Activated naive CD8-positive, alpha-beta T cell treated with anti-CD3 and anti-CD28 coated beads, Interleukin-2, amount 50 U/mL, for 24 hours (primary cell): ENCODE measurements around the gene WDR93.
A peak's percentile ranks its signal among the peaks of the same experiment; 100 is the strongest.
"Not testable (repeated sequence)": the region's sequence is repeated elsewhere in the genome, so short reads cannot be mapped to it uniquely, and the experiment has no call there.

ENCODE experiments used
- ATAC-seq: fragments of 150-1000 bp; cut with Tn5 transposase; one replicate; pipeline ENCODE4 v1.10.0; 2021
- DNase-seq: peaks from one replicate; pipeline ENCODE4 v3.0.0; 2021
- H3K27ac Mint-ChIP-seq: one replicate; pipeline ENCODE4 v1.8.0; 2021; ENCODE audit warnings: mild to moderate bottlenecking, mixed read lengths
- H3K27me3 Mint-ChIP-seq: one replicate; pipeline ENCODE4 v1.8.0; 2021; ENCODE audit warnings: mixed read lengths
- H3K36me3 Mint-ChIP-seq: one replicate; pipeline ENCODE4 v1.8.0; 2021; ENCODE audit warnings: low read depth, mixed read lengths
- H3K4me1 Mint-ChIP-seq: one replicate; pipeline ENCODE4 v1.8.0; 2021; ENCODE audit warnings: mixed read lengths
- H3K4me3 Mint-ChIP-seq: one replicate; pipeline ENCODE4 v1.8.0; 2021; ENCODE audit warnings: mild to moderate bottlenecking, moderate library complexity, mixed read lengths
- H3K9me3 Mint-ChIP-seq: one replicate; pipeline ENCODE4 v1.8.0; 2021; ENCODE audit warnings: mixed read lengths

Gene WDR93

DNA sequence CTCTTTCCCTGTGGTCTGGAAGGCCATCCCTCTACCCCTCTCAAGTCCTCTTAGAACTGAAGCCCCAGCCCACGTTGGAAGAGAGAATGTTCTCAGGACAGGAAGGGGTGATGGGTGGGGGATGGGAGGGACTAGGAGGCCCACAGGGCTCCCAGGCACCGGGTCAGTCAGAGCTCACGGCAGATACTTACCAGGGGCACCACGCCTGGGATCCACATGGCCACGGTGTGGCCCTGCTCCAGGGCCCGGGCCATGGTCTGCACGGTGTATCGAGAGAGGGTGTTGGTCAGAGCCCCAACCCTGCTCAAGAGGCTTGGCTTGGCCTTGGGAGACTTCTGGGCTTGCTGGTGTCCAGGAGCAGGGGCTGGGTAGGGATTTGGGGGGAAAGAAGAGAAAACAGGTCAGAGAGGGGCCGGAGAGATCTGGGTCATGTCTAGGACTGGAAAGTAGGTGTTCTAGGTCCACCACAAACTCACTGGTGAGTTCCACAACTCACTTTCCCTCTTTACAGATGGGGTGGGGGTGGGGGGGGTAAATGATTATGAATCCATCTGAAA is 21.2 kb upstream of the WDR93 start:
- Mint-ChIP-seq H3K27me3 (peaks cover 21% of the 10 kb centered on the region), H3K4me3 (no peak overlapping the region), H3K36me3 (no peaks in the 10 kb centered on the region), H3K9me3 (no peaks in the 10 kb centered on the region), H3K4me1 (peaks cover 4% of the 10 kb centered on the region), H3K27ac (no peak overlapping the region)
- no peak for DNase-seq
- no peak for ATAC-seq

DNA sequence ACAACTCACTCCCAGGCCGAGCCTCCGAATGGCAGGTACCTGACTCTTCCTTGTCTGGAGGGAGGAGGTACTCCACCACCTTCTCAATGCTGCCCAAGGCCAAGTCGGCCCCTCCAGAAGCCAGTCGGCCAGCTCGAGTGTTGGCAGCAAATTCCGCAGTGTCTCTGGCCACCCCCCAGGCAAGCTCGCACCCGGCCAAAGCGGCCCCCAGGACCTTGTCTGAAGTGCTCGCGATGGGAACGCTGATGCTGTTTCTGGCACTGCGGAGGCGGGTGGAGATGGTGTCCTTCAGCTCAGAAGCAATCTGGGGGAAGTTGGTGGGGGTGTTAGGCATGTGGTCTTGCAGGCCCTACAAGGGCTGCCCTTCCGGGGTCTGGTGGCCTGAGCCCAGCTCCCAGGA is 20.7 kb upstream of the WDR93 start:
- H3K36me3 Mint-ChIP-seq: no peaks in the 10 kb centered on the region
- H3K4me1 Mint-ChIP-seq: peaks cover 4% of the 10 kb centered on the region
- H3K27me3 Mint-ChIP-seq: peaks cover 16% of the 10 kb centered on the region
- H3K4me3 Mint-ChIP-seq: no peak overlapping the region
- no peak for ATAC-seq
- H3K27ac Mint-ChIP-seq: no peak overlapping the region
- H3K9me3 Mint-ChIP-seq: no peaks in the 10 kb centered on the region
- DNase-seq: no peak

DNA sequence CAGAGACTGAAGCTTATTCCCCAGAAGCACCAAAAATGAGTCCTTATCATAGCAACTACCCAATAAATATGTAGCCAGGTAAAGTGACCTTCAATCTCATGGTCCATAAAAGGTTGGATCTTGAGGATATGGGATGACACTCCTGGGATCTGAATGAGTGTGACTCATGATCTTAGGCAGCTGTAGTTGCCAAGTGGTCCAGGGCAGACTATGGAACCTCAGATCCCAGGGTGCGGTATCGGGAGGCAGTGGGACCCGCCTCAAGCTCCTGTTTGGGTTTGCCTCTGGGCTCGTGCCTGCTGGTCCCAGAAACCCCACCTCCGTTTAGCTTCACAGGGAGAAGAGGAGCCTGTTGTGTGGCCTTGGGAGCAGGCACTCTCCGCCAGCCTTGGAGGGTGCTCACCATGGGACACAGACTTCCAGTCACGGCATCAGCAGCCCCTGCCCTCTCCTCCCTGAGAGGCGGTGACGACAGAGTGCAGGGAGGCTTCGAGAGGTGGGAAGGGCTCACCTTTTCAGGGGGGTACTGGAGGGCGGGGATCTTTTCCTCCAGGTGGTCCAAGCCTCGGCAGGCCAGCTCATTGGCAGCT is 19.5 kb upstream of the WDR93 start:
- no peaks in the 10 kb centered on the region for H3K36me3 Mint-ChIP-seq
- H3K9me3 Mint-ChIP-seq: no peaks in the 10 kb centered on the region
- no peak overlapping the region for H3K4me3 Mint-ChIP-seq
- peaks cover 3% of the 10 kb centered on the region for H3K4me1 Mint-ChIP-seq
- ATAC-seq: no peak
- H3K27ac Mint-ChIP-seq: no peak overlapping the region
- DNase-seq: no peak
- peaks cover 12% of the 10 kb centered on the region for H3K27me3 Mint-ChIP-seq

DNA sequence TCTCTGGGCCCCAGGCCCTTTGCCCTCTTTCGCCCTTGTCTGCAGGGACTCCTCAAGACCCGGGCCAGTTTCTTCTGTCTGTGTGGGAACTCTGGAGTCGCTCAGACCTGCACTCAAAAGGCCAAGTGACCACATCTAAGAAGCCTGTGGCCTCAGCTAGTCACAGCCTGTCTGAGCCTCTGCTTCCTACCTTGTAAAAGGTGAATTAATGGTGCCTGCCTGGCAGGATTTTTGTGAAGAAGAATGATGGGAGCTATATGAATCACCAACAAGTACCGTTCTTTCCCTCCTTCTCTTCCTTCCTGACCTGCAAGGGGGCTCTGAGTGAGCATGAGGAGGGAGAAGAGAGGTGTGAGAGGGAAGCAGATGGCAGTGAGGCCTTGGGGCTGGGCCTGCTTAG is 18.9 kb upstream of the WDR93 start:
- ATAC-seq: peak; percentile 60
- Mint-ChIP-seq H3K27ac (no peak overlapping the region), H3K27me3 (peaks cover 6% of the 10 kb centered on the region), H3K4me1 (peaks cover 3% of the 10 kb centered on the region), H3K4me3 (no peak overlapping the region), H3K9me3 (no peaks in the 10 kb centered on the region), H3K36me3 (no peaks in the 10 kb centered on the region)
- no peak for DNase-seq

DNA sequence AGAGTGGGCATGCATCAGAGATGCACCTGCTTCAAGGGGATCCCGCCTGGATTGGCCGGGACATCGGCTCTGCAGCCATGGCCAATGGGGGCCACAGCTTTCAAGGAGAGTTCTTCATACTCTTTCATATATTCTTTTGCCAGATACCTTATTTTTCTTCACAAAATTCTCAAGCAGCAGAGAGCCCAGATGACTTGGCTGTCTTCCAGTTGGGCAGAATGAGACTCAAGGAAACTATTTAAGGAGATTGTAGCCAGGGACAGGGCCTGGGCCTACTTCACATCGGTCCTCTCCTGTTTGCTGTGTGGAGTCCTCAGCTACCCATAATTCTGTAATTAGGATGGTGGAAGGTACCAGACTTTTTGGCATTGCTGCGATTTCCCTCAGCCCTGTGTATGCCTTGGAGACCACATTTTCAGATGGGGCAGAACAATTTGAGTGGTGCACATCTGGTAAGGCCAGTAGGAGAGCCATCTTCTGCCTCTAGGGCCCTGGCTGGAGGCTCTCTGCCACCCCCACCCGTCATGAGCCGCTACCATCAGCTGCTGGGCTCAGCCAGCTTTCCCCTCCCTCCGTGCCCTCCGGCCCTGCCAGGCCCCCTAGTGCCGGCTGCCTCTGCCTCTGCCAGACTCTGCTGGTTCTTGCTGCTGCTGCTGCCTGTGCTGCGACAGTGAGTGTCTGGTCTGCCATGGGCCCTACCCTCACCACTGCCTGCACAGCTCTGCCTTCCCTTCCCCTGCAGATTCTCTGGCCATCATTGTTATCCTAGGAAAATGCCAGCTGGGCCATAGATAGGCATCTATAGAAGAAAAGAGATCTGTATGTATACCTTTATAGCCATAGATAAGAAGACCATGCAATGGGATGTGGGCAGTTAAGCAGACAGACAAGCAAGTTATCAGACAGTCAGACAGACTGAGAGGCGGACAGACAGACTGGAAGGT is 18.1 kb upstream of the WDR93 start:
- Mint-ChIP-seq H3K9me3 (no peaks in the 10 kb centered on the region), H3K4me3 (no peak overlapping the region), H3K27ac (no peak overlapping the region), H3K36me3 (no peaks in the 10 kb centered on the region), H3K4me1 (peaks cover 3% of the 10 kb centered on the region), H3K27me3 (peaks cover 4% of the 10 kb centered on the region)
- ATAC-seq (no peak), DNase-seq (no peak)

DNA sequence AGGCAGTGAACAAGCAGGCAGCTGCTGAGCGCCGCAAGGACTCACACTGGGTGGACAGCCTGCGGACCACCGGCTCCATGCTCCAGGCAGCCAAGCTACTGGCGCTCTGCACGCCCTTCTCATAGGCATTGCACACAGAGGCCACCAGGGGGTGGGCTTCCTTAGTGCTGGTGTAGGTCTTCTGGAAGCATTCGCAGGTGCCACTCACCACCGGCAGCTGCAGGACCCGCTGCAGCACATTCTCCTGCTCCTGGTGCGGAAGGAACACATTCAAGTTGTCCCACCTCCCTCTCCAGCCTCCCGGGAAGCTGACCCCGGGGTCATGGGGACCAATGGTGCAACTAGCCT is 17.5 kb upstream of the WDR93 start:
- no peaks in the 10 kb centered on the region for H3K27me3 Mint-ChIP-seq
- no peak overlapping the region for H3K4me3 Mint-ChIP-seq
- H3K4me1 Mint-ChIP-seq: peaks cover 3% of the 10 kb centered on the region
- no peak overlapping the region for H3K27ac Mint-ChIP-seq
- DNase-seq (peak; percentile 34), ATAC-seq (no peak)
- no peaks in the 10 kb centered on the region for H3K9me3 Mint-ChIP-seq
- H3K36me3 Mint-ChIP-seq: no peaks in the 10 kb centered on the region

DNA sequence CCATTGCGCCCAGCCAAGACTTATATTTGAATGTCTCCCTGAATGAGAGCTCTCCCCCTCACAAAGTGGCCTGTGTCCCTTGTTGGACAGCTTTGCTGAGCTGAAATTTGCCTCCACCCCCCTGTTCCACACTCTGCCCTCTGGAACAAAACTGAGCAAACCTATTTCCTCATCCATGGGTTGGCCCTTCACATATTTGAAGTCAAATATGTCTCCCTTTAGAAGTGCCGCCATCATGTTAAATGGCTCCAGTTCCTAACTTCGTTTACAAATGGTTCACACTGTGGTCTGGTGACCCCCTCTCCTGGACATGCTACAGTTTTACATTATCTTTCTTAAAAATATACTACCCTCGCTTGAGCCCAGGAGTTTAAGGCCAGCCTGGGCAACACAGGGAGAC is 16.1 kb upstream of the WDR93 start:
- Mint-ChIP-seq H3K36me3 (no peaks in the 10 kb centered on the region), H3K27ac (no peak overlapping the region), H3K4me3 (no peak overlapping the region), H3K9me3 (no peaks in the 10 kb centered on the region), H3K27me3 (no peaks in the 10 kb centered on the region), H3K4me1 (peaks cover 3% of the 10 kb centered on the region)
- no peak for ATAC-seq
- no peak for DNase-seq

DNA sequence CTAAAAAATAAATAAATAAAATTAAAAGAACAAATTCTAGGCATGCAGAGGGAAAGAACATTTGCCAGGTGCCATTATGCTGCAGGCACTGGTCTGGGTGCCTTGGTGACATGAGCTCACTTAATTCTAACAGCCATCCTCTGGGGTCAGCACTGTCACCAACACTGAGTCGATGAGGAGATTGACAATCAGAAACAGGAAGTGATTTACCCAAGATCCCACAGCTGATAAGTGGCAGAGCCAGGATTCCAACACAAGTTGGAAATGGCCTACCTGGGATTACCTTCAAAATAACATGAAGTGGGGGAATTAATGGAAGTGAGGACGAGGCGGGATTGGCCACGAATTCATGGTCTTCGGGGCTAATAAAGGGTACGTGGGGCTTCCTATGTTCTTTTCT is 15.0 kb upstream of the WDR93 start:
- H3K9me3 Mint-ChIP-seq: no peaks in the 10 kb centered on the region
- DNase-seq (no peak), ATAC-seq (no peak)
- H3K36me3 Mint-ChIP-seq: no peaks in the 10 kb centered on the region
- H3K4me3 Mint-ChIP-seq: no peak overlapping the region
- no peaks in the 10 kb centered on the region for H3K27me3 Mint-ChIP-seq
- H3K27ac Mint-ChIP-seq: no peak overlapping the region
- peaks cover 3% of the 10 kb centered on the region for H3K4me1 Mint-ChIP-seq

DNA sequence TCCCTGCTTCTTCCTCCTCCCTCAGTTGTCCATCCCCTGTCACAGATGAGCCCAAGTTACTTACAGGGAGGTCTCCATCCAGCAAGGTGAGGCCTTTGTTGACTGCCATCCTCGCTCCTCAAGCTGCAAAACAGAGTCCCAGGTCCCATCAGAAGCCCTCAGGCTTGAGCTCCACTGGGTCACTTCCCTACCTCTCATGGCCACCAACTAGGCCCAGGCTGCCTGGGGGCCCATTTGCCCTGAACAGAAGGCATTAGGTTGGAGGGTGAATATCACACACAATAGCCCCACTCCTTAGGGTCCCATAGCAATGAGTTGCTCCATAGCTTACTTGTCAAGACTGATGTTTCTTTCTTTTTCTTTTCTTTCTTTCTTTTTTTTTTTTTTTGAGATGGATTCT is 13.2 kb upstream of the WDR93 start:
- no peaks in the 10 kb centered on the region for H3K27me3 Mint-ChIP-seq
- no peaks in the 10 kb centered on the region for H3K9me3 Mint-ChIP-seq
- no peak overlapping the region for H3K4me3 Mint-ChIP-seq
- no peak for ATAC-seq
- no peaks in the 10 kb centered on the region for H3K4me1 Mint-ChIP-seq
- H3K27ac Mint-ChIP-seq: no peak overlapping the region
- no peak for DNase-seq
- H3K36me3 Mint-ChIP-seq: no peaks in the 10 kb centered on the region

DNA sequence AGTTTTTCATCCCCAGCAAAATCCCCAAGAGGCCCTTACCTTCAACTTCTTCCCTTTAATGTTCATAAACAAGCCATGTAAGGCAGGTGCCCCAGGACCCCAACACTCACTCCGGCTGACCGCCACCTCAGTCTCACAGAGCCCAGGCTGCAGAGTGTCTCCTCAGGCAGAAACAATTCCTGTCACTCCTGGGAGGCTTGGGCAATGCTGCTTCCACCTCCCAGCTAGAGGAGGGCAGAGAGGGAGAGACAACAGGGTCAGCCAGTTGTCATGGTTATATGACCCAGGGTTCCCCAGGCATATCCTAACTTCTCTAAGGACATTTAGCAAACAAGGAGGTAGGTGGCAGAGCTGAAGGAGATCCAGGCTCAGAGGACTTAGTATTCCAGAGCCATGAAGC is 11.4 kb upstream of the WDR93 start, which contains the start of gene PLIN1:
Gene PLIN1 (minus strand): TSS at position 156 of the 400 bp plus-strand sequence. CDS start 1,878 bp downstream, outside the sequence.
- DNase-seq: no peak
- ATAC-seq: no peak
- Mint-ChIP-seq H3K4me3 (no peak within 1 kb of the TSS), H3K4me1 (no peaks in the 10 kb centered on the region), H3K36me3 (no peaks in the 10 kb centered on the region), H3K27me3 (no peaks in the 10 kb centered on the region), H3K9me3 (no peaks in the 10 kb centered on the region), H3K27ac (no peak within 1 kb of the TSS)

DNA sequence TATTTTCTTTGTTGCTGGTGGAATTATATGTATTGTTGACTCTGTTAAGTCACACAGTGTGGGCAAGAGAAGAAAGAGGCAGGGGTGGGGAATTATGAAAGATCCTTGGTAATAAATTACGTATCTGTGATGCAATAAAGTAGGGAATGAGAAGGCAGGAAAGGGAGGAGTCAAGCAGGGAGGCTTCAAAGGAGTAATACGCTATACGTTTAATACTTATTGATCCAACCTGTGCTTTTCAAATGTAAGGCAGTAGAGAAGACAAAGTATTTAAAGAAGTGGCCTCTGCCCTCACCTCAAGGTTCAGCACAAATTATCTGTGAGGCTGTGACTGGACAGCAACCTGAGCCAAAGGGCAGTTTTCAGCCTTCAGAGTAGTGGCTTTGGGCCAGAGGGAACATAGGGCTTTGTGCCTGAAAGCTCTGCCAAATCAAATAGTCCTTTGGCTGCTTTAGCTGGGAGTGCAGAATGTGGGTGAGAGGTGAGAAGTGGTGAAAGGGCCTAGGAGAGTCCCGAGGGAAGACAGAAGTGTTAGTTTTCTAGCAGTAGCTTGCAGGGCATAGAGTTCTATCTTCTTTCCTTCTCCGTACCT is 10.2 kb upstream of the WDR93 start:
- no peak overlapping the region for H3K27ac Mint-ChIP-seq
- H3K4me3 Mint-ChIP-seq: no peak overlapping the region
- no peaks in the 10 kb centered on the region for H3K27me3 Mint-ChIP-seq
- H3K4me1 Mint-ChIP-seq: no peaks in the 10 kb centered on the region
- ATAC-seq (no peak), DNase-seq (no peak)
- H3K36me3 Mint-ChIP-seq: peaks cover under 1% of the 10 kb centered on the region
- H3K9me3 Mint-ChIP-seq: no peaks in the 10 kb centered on the region

DNA sequence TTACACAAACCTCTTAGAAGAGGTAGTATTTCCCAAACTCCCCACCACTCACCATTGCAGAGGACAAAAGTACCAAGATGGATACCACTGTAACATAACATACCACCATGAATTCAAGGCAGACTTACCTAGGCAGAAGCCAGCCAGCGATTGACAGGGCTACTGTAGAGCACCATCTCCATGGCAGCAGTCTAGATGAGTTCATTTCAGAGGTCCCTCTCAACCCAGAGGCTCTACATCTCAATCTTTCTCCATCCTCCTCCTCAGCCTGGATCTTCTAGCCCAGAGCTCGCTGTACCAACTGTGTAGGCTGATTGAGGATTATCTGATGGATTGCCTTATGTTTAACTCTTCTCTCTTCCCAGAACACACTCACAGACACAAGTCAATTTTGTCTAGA is 9.5 kb upstream of the WDR93 start:
- no peaks in the 10 kb centered on the region for H3K9me3 Mint-ChIP-seq

DNA sequence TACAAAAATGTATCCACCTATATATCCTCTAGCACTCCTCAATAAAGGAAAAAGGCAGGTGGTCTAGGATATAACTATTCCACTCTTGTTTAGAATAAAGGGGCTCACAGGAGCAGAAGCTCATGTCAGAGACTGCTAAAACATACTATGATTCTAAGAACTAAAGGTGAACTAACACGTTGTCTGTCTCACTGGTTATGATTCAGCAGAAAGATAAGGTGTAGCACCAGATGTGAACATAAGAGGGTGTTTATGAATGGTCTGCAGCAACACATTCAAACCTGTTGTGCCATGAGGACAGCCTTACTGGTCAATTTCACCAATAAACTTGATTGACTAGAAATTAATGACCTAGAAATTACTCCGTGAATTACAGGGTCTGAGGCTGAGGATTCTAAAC is 4.6 kb upstream of the WDR93 start:
- H3K36me3 Mint-ChIP-seq: peaks cover 2% of the 10 kb centered on the region
- no peaks in the 10 kb centered on the region for H3K9me3 Mint-ChIP-seq
- H3K4me3 Mint-ChIP-seq: no peak overlapping the region
- no peak overlapping the region for H3K27ac Mint-ChIP-seq
- H3K27me3 Mint-ChIP-seq: no peaks in the 10 kb centered on the region
- no peak for ATAC-seq
- no peak for DNase-seq
- peaks cover 10% of the 10 kb centered on the region for H3K4me1 Mint-ChIP-seq

More for the DNA sequence above, 9.5 kb upstream of the WDR93 start:
- Mint-ChIP-seq H3K27me3 (no peaks in the 10 kb centered on the region), H3K27ac (no peak overlapping the region), H3K36me3 (peaks cover 2% of the 10 kb centered on the region), H3K4me1 (no peaks in the 10 kb centered on the region), H3K4me3 (no peak overlapping the region)
- ATAC-seq (no peak), DNase-seq (no peak)

DNA sequence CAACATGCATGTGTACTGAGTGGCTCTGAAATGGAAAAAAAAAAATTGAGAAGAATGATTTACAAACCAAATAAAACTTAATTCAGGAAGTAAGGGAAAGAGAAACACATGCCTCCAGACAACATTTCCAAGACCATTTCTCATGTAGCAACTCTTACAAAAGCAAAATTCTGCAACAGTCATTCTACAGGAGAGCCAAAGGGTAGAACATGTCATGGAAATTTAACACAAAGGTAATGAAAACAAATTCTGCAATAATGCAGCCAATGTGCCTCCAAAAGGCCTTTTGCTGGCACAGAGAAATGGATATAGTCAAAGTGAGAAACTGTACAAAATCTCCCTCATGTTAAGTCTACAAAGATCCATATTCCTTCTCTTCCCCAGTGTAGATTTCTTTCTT is 4.1 kb upstream of the WDR93 start:
- Mint-ChIP-seq H3K36me3 (peaks cover 2% of the 10 kb centered on the region), H3K27ac (no peak overlapping the region), H3K27me3 (no peaks in the 10 kb centered on the region), H3K9me3 (no peaks in the 10 kb centered on the region), H3K4me1 (peaks cover 11% of the 10 kb centered on the region), H3K4me3 (no peak overlapping the region)
- no peak for DNase-seq
- ATAC-seq: no peak

DNA sequence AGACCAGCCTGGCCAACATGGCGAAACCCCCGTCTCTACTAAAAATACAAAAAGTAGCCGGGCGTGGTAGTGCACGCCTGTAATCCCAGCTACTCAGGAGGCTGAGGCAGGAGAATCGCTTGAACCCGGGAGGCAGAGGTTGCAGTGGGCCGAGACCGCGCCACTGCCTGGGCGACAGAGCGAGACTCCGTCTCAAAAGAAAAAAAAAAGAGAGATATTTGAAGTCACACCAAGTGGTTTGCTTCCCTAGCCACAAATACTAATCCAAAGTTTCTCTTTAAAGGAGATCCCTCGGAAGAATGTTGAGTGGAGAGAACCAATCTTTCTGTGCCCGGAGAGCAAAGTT is 708 bp upstream of the WDR93 start:
- peak overlapping the region; percentile 36 for H3K27ac Mint-ChIP-seq
- ATAC-seq, H3K9me3 Mint-ChIP-seq: not testable (repeated sequence)

More for the DNA sequence above, 708 bp upstream of the WDR93 start:
- Mint-ChIP-seq H3K4me3 (peak overlapping the region; percentile 84), H3K4me1 (peaks cover 11% of the 10 kb centered on the region)
- DNase-seq, H3K27me3 Mint-ChIP-seq, H3K36me3 Mint-ChIP-seq: not testable (repeated sequence)
